ENCODE measurements around the gene AGAP1.

AGAP1 gene

GRCh38 chr2:235612181-235612950 lies 118.5 kb downstream of the AGAP1 start:
- no peak for DNase-seq

DNA sequence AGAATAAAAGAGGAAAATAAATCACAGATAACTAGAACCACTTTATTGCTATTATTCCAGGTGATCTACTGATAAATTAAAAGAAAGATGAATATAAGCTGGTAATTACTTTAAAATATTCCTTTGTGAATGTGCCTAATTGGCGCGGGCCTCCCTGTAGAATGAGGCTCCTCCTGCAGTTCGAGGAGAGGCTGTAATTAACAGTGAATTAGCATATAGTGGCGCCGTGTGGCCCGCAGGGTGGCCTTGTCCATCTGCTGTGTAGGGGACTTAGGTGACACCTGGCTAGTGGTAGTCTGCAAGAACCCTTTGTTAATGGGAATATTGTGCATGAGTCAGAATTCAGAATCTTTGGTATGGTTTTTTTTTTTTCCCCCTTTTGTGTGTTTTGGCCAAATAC lies 119.8 kb downstream of the AGAP1 start:
- DNase-seq = no peak

GRCh38 chr2:235614176-235614860 lies 120.5 kb downstream of the AGAP1 start:
- DNase-seq = no peak

DNA sequence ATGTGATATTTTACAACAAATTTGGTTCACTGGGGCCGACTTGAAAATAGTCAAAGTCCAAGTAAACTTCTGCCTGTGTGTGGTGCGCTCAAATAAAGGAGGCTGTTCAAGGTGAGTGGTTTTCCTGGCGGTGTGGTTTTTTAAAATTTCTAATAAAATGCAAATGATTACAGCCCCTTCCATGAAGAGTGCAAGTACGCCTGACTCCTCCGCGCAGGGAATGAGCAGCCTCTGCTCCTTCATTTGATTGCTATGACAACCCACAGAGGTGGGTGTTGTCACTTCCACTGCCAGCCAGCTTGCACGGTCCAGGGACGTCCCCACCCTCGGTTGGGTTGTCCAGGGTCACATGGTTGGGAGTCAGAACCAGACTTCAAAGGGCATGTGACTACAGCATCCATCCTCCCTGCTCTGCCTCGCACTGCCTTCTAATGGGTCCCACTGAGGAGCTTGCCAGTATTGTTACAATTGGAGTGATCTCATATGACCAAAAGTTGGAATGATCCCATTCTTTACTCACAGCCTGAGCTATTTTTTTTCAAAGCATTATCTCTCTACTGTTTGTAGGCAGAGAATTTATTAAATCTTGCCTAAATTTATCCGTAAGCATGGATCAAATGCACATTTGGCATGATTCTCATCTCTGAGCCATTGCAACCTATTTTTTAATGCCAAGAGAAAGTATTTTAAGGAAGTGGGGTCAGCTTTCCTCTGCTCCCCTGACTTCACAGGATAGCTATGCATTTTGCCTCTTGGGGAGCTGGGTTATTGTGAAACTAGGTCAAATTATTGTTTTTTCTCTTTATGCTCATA lies 121.3 kb downstream of the AGAP1 start:
- no peak for DNase-seq

DNA sequence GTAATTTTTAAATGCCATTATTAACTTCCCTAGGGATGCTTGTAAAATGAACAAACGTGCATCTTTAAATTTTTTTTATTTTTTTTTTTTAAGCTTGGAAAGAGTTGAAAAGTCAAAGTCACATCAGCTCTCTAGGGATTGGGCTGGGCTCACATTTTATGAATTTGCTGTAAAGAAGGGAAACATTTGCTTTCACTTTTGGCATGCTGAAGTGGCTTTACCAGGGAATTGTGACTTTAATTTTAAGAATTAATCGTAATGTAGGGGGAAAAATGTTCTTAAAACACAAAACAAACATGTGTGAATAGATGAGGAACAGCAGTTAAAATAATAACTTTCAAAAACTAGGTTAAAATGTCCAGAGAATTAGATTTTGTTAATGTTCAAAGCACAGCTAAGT lies 123.0 kb downstream of the AGAP1 start:
- no peak for DNase-seq

DNA sequence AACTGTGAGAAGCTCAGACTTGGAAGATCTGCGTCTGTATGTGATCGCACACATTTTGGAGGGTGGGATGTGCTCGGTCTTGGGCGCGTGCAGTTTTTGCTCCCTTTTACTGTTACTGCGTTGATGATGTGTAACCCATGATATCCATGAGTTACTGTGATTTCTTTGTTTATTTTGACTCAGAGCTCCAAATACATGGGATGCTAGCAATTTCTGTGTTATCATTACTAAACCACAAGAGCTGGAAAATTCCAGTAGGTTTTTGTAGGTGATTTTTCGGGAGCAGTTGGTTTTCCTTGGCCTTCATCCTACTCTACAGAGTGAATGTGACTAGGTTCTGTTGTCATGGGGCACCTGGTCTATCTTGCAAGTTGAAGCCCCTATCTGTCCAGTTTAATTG lies 124.2 kb downstream of the AGAP1 start:
- DNase-seq = no peak

- no peak for DNase-seq
Observed at GRCh38 chr2:235619544-235619943, 125.7 kb downstream of the AGAP1 start.

DNA sequence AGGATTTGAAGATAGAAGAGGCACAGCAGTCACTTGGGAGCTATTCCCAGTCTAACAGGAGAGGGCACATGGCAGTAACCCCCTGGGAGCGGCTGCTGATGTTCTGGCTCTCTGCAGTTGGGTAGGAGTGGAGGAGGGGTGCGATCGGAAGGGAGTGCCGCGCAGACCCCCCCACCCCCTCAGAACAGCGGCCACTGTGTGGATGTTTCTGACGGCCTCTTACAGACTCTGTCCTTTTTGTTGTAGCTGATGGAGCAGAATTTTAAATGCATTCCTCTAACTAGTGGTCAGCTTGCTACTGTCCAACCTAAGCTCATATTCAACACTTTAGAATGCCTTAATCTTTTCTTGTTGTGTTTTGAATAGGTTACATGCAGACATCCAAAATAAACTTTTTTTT lies 127.9 kb downstream of the AGAP1 start:
- no peak for DNase-seq

DNA sequence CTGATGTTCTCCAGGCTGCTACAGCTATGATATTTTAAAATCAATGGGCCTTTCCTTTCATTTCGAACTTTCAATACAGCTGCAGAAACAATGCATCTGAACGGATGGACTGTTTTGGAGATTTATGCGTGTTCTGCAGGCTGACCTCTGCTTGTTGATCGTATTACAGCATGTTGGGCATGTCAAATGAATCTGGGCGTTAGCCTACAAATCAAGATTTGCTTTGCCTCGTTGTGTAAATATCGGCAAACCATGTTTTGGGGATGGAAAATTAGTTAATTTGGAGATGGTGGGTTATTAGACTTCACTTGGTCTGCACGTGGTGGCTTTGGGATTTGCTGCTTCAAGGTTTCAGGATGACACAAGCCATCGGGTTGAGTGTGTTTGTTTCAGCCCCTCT lies 129.3 kb downstream of the AGAP1 start:
- no peak for DNase-seq

- no peak for DNase-seq
Observed at GRCh38 chr2:235623752-235624151, 129.9 kb downstream of the AGAP1 start.

- DNase-seq = no peak
Observed at GRCh38 chr2:235626658-235627057, 132.8 kb downstream of the AGAP1 start.

- no peak for DNase-seq
Observed at GRCh38 chr2:235627682-235628081, 133.8 kb downstream of the AGAP1 start.

GRCh38 chr2:235630718-235631296 lies 137.0 kb downstream of the AGAP1 start:
- no peak for DNase-seq

- no peak for DNase-seq
Observed at GRCh38 chr2:235634435-235635158, 140.8 kb downstream of the AGAP1 start.

GRCh38 chr2:235636546-235636945 lies 142.7 kb downstream of the AGAP1 start:
- DNase-seq = no peak

GRCh38 chr2:235637896-235638295 lies 144.1 kb downstream of the AGAP1 start:
- DNase-seq = no peak

- DNase-seq = no peak
Observed at GRCh38 chr2:235638541-235639427, 144.9 kb downstream of the AGAP1 start.

- no peak for DNase-seq
Observed at GRCh38 chr2:235639428-235639773, 145.6 kb downstream of the AGAP1 start.

DNA sequence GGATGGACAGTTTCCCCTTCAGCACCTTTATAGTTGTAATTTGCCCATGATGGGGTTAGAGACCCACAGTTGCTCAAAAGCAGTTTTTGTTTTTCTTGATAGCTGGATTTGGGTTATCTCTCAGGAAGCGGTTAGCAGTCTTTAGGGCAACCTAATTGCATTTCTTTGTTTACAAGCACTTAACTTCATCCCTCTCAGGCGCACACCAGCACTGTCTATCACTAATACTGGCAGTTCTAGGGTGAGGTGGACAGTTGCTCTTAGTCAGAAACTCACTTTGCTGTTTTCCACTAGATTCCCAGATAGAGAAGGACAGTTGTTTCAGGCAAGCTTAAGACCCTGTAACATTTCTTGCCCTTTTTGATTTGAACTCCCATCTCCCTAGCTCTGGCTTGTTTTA lies 146.0 kb downstream of the AGAP1 start:
- no peak for DNase-seq

- no peak for DNase-seq
Observed at GRCh38 chr2:235640377-235640776, 146.5 kb downstream of the AGAP1 start.

DNA sequence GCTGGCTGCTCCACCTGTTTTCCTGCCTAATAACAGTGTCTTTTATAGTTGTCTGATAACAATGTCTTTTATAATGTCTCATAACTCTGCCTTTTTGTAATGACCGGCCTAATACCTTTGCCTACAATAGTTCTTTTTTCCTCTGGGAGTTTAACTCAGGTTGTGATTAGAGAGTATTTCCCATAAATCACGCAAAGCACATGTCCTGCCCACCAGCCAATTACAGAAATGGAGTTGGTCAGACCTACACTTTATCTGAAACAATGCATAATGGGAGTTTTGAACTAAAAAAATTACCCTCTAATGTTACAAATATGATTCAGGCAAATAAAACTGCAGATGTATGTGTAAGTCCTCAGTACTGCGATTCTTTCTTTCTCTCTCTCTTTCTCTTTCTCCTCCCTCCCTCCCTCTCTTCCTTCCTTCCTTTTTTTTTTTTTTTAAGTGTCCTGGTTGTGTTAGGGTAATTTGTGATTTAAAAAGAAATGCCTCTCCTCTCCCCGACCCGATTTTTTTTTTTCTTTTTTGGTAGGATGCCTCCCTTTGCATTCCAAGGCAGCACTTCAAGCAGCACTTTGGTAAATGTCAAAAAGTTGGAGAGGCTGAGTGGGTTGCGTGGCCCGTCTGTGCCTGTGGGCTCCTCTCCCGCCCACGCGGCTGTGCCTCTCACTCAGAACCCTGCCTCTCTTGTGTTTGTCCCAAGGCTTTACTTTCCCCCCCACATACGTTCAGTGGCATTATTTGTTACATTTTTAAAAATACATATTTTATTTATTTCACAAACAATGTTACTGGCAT lies 147.3 kb downstream of the AGAP1 start:
- DNase-seq = no peak

Measured in CD4-positive, alpha-beta T cell treated with Interleukin-6 for 4 hours (primary cell).